GM21528 (cell line): ENCODE measurements around the gene EIF5A.
A peak's percentile ranks its signal among the peaks of the same experiment; 100 is the strongest.

Experiments used
- ATAC-seq: cut with Tn5 transposase; IDR thresholded peaks from one replicate; pipeline ENCODE4 v1.9.1; 2021; ENCODE audit warnings: mild to moderate bottlenecking, moderate library complexity; ENCODE audit not compliant: unreplicated experiment, low FRiP score

The EIF5A gene

DNA sequence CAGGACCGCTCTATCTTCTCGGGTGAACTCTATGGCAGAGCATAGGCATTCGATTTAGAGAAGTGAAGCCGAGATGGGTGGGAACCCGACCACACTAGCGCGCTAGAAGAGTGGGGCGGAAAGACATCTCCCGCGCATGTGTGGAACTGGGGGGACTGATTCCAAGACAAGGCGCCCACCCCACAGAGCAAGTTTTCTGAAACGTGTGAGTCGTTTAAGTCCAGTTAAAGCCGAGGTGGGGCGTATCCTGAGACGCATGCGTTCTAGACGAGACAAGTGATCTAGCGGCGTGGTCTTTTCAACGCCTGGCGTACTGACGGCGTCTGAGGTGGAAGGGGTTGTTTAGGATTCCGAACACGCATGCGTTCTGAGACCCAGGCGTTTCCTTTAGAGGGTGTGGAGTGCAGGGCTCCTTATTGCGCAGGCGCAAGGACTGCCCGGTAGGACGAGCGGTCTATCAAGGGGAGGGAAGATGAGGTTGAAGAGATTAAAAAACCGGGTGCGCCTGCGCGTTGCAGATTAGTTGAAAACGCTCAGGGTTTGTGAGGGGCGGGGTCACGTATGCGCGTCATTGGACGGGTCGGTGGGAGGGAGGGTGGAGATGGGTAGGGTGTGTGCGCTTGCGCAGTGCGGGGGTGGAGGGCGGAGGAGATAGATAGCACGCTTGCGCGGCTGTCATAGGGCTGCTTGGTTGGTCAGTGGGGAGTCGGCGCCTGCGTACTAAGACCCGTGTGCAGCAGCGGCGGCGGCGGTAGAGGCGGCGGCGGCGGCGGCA, at the start of gene EIF5A:
EIF5A (plus strand) TSS at position 718 of the 775 bp plus-strand sequence. CDS start 2,008 bp downstream, outside the sequence.
- ATAC-seq = peak; percentile 70

DNA sequence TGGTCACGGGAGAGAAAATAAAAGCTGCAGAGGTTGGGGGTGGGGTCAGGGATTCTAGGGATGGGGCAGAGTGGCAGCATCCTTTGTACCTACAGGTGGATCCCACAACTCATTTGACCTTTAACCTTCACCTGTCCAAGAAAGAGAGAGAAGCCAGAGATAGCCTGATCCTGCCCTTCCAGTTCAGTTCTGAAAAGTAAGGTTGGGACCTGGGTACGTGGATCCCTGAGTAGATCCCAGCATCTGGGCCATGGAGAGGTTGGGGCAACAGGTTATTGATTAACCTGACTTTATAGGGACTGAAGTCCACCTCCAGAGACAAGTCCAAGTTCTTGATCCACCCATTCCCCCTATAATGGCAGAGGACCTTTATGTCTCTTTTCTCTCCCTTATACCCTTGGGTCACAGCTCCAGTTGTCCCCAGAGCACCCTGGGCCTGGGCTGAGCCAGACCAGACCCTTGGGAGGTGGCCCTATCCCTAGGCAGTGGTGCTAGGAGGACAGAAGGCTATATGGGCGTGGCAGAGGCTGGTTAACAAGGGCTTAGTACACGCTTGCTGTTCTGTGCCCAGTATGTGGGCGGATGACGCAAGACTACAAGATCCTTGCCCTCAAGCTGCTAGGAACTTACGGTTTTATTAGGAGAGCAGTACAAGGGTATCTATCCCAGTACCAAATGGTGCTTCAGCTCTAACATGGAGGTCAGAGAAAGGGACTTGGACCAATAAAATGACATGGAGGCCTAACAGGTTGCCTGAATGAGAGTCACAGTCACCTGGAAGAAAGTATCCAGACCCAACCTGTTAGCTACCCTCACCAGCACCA, 48.5 kb upstream of the EIF5A start:
- ATAC-seq = no peak

DNA sequence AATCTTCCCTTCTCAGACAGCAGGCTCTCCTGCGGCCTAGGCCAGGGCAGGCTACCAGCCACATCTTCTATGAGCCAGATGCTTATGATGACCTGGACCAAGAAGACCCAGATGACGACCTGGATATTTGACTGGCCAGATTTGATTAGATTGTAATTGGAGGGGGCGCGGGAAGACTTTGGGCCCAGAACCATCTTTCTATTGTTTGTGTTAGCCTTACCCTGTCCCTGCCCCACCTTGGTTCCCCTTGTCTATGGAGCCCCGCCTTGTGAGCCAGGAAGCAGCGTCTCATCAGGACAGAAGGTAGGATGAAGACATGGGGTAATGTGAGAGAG, 47.9 kb upstream of the EIF5A start:
- no peak for ATAC-seq

DNA sequence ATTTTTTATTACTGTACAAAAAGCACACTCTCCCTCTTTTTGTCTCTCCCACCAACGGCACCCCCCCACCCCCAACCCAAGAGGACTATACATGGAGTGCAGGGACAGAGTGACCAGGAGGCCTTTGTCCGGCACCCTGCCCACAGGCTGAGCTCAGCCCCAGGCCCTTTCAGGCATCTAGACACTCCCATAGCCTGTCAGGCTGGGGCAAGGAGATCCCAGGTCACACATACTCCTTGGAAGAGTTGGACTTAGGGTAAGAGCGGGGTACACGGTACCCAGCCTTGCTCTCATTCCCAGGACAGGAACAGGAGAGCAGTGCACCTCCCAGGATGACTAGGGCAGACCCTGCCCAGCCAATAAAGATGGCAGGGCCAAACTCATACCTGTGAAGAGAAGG, 47.3 kb upstream of the EIF5A start:
- no peak for ATAC-seq

DNA sequence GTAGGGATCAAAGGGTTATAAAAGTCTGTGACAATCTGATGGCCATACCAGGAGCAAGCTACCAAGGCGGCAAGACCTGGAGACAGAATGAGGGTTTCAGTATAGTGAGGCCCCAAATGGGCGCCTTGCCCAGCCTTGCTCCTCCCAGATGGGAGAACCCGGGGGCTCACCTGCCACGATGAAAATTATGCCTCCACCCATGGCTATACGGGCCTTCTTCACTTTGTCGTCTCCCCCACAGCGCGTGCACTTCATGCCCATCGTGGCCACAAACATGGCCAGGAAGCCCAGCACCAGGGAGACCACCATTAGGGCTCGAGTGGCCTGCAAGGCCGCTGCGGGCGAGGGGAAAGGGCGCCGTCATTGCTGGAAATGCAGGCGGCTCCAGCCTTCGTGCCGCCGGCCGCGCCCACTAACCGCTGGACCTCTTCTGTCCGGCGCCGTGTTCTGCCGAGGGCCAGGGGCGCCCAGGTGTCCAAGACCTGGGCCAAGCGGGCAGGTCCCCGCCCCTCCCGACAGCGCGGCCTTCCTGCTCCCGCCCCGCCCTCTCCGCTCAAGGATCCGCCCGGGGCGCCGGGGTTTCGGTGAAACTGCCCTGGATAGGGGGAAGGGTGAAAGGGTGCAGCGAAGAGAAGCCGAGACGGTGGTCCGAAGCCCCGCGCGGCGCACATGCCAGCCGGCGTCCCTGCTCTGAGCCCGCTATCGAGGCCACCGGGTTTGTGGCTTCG, 46.6 kb upstream of the EIF5A start:
- ATAC-seq = no peak

DNA sequence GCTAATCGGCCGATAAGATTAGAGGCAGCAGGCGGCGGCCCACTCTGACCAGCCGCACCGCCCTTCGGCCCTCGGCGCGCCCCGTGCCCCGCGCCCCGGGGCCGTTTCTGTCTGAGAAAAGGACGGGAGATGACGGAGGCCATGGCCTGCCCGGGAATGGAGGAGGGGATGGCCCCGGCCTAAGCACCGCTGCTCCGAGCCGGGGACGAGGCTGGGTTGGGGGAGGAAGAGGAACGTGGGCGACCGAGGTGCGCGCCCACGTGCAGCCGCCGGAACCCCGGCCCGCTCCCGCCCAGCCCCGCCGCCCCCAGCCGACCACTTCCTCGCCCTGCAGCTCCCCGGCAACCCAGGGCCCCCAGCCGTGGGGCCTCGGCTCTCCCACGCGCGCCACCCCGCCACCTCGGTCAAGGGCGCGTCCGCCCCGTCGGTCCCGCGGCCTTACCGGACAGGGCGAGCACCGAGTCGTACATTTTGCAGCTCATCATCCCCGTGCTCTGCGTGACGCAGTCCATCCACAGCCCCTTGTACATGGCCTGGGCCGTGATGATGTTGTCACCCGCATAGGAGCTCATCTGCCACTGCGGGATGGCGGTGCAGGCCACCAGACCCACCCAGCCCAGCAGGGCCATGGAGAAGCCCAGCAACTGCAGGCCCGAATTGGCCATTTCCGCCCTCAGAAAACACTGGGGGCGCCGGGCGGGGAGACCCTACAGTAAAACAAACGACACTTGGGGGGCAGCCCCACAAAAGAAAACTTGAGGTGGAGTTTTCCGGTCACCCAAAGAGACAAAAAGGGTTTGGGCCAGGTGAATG, 45.8 kb upstream of the EIF5A start:
- ATAC-seq = no peak

DNA sequence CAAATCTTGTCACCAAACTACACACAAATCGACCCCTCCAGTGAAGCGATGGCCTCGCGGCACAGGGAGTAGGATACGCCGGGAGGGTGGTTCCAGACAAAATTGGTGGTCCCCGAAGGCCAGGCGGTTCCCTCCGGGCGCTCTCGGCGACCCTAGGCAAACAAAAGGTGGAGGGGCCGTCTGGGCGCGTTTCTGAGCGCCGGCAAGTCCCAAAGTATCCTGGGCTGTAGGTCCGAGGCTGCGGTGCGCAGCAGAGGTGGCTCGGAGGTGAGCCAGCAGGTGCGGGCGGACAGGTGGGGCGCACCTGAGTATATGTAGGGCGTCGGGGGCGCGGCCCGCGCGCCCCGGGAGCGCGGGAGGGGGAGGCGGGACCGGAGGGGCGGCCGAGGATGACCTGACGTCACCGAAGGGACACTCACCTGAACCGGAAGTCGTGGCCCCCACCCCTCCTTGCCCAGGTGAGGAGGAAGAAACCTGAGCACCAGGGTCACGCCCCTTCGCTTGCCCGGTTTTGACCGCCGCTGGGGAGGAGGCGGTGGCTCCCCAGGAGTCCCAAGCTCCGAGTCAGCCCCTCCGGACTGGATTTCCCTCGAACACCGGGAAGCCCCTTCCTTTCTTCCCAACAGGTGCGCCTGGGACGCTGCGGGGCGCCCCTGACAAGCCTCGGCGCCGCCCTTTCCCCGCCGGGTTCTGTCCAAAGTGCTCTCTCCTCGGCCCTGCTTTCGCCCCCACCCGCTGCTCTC, 45.1 kb upstream of the EIF5A start, which contains the start of gene CLDN7:
CLDN7 (minus strand) TSS at position 287 of the 743 bp plus-strand sequence. CDS start 435 bp downstream, outside the sequence.
- no peak for ATAC-seq

DNA sequence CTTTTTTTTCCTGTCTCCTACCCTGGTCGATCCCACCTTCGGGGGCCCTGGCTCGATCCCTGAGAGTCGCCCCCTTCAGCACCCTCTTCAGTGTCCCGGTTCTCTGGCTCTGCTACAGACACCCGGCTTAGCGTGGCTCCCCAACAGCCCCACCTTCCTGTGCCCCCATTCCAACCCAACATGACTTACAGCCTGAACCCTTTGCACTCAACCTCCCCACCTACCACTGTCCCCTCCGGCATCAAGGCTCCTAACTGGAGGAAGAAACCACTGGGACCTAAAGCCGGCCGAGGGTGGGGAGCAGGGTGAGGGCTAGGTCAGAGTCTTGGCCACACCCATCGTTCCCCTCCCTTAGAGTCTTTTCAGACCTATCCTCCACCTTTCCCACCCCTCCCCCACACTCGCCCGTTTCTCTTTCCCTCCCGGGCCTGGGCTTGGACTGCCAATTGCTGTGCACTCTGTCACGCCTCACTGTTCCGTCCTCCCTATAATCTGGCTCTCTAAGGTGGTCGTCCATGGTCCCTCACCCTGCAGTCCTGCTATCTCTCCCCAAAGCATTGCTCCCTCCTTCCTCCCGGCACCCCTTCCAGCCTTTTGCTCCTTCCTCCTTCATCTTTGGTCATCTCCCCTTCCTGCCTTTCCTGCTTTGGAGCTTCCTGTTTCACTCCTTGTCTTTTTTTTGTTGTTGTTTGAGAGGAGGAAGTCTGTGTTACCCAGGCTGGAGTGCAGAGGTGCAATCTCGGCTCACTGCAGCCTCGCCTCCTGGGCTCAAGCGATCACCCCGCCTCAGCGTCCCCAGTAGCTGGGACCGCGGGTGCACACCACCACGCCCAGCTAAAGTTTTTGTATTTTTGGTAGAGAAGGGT, 44.3 kb upstream of the EIF5A start:
- ATAC-seq = no peak

DNA sequence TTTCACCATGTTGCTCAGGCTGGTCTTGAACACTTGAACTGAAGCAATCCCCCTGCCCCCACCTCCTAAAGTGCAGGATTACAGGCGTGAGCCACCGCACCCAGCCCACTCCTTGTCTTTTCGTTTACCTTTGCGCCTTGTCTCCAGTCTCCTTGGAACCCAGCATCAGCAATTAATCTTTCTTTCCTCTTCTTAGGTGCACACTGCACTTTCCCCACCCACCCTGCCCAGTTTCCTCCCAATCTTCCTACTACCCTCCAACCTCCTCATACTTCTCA, 43.7 kb upstream of the EIF5A start:
- no peak for ATAC-seq

DNA sequence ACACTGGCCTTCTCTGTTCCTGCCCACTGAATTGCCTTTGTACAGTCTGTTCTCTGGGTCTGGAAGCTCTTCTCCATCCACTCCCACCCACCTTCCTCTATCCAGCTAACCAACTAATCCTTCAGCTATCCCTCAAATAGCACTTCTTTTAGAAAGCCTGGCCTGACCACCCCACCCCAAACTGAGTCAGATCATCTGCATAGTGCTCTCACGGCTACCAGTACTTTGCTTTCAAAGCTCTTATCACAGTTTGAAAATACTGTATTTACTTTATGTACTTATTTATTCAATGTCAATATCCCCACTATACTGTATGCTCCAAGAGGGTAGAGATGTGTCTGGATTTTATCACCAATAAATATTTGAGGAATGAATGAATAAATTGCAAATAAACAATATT, 40.6 kb upstream of the EIF5A start:
- ATAC-seq = no peak

DNA sequence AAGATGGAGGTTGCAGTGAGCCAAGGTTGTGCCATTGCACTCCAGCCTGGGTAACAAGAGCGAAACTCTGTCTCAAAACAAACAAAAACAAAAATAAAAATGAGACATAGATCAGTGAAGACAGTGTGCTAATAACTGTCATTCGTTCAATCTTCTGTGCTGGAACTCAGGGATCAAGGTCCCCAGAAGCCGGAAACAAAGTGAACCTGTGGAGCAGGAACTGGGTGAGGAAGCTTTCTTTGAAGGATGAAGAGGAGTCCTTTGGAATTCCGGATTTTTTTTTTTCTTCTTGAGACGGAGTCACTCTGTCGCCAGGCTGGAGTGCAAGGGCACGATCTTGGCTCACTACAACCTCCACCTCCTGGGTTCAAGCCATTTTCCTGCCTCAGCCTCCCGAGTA, 28.0 kb upstream of the EIF5A start:
- no peak for ATAC-seq

DNA sequence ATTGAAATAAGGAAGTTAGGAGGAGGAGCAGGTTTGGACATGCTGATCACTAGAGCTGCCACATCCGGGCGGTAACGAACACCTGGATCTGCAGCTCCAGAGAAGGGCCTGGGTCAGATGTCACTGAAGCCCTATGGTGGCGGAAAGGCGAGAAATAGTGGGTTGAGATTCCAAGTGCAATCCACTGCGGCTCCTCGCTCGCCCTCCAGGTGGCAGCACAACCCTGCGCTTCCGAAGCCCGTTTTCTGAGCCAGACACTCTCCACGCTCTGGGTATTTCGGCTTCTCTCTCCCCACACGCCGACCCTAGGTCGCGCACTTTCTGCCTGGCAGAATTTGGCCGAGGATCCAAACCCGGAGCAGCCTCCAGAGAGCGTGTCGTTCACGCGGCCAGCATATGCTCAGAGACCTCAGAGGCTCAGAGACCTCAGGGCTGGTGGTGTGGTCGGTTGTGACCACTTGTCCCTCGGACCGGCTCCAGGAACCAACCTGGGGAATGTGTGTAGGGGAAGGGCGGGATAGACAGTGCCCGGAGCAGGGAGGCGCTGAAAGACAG, 26.8 kb upstream of the EIF5A start:
- no peak for ATAC-seq

DNA sequence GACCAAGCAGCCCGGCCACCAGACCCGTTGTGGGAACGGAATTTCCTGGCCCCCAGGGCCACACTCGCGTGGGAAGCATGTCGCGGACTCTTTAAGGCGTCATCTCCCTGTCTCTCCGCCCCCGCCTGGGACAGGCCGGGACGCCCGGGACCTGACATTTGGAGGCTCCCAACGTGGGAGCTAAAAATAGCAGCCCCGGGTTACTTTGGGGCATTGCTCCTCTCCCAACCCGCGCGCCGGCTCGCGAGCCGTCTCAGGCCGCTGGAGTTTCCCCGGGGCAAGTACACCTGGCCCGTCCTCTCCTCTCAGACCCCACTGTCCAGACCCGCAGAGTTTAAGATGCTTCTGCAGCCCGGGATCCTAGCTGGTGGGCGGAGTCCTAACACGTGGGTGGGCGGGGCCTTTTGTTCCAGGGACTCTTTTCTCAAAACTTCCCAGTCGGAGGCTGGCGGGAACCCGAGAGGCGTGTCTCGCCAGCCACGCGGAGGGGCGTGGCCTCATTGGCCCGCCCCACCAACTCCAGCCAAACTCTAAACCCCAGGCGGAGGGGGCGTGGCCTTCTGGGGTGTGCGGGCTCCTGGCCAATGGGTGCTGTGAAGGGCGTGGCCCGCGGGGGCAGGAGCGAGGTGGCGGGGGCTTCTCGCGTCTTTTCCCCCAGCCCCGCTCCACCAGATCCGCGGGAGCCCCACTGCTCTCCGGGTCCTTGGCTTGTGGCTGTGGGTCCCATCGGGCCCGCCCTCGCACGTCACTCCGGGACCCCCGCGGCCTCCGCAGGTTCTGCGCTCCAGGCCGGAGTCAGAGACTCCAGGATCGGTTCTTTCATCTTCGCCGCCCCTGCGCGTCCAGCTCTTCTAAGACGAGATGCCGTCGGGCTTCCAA, 26.1 kb upstream of the EIF5A start, which contains the start of gene SLC2A4:
SLC2A4 (plus strand) TSS at position 645 of the 879 bp plus-strand sequence; CDS start at position 862, 217 bp downstream.
- no peak for ATAC-seq

DNA sequence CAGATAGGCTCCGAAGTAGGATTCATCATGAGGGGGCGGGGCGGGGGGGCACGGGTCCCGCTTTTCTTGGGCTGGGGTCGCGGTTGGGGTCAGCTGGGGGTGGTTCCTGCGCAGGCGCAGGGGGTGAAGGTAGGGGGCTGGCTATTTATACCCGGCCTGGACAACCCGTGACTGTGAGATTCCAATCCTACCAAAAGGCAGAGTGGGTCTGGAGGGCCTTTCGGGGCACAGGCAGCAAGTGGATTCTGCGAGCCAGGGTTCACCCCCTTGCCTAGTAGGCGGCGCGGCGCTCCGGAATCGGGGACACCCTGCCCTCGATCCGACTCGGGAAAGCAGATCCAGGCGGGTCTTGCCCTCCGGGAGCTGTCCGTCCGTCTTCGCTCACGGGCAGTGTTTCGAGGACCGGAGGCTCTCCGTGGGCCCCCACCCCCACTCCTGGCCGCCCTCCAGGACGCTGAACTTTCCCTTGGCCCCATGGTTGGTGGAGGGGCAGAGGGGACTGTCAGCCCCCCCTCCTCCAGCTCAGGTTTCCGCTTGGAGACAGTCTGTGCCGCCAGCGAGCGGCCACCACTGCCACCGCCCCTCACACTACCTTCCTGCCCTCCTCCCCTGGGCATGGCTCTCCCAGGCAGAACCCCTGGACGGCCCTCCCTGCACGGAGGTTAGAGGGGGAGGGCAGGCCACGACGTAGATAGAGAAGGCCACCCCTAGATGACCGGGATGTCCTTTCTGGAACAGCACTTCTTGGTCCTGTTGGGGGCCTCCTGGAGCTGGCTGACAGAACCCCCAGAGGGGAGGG, 25.3 kb upstream of the EIF5A start:
- no peak for ATAC-seq

DNA sequence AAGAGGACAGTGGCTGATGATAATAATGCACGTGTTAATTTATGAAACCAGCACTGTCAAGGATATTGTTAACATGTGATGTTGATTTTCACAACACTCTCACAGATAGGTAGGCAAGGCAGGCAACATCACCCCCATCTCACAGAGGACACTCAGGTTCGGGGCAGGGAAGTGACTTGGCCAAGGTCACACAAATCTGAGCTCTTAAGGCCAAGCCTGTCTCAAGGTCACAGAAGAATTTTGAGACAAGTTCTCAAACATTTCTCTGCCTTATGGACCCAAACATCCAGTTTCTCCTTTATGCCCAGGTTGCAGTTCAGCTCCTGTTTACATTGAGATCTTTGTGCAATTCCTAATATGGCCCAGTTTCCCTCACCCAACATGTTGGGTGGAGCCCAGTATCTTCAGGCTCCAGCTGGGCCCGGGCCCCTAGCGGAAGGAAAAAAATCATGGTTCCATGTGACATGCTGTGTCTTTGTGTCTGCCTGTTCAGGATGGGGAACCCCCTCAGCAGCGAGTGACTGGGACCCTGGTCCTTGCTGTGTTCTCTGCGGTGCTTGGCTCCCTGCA, 24.6 kb upstream of the EIF5A start:
- ATAC-seq = no peak

DNA sequence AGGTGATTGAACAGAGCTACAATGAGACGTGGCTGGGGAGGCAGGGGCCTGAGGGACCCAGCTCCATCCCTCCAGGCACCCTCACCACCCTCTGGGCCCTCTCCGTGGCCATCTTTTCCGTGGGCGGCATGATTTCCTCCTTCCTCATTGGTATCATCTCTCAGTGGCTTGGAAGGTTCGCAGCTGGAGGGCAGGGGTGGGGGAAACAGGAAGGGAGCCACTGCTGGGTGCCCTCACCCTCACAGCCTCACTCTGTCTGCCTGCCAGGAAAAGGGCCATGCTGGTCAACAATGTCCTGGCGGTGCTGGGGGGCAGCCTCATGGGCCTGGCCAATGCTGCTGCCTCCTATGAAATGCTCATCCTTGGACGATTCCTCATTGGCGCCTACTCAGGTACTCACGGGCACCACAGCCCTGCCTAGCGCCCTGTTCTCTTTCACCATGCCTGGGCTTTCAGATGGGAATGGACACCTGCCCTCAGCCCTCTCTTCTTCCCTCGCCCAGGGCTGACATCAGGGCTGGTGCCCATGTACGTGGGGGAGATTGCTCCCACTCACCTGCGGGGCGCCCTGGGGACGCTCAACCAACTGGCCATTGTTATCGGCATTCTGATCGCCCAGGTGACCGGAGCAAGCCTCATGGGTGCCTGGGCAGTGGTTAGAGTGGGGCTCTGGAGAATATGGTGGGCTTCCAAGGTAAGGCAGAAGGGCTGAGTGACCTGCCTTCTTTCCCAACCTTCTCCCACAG, 23.8 kb upstream of the EIF5A start:
- no peak for ATAC-seq
